ENCODE results near the gene SF1.
A peak's percentile ranks its signal among the peaks of the same experiment; 100 is the strongest.

Gene SF1

GRCh38 chr11:64814712-64815187, 36.4 kb upstream of the SF1 start:
- TF ChIP-seq NFRKB (IDR thresholded peaks at IDR 0.05), result no peak
- no peak for TF ChIP-seq FOXA1 (IDR thresholded peaks at IDR 0.05)
- no peak for TF ChIP-seq SUZ12 (IDR thresholded peaks at IDR 0.05)
- TF ChIP-seq LEF1 (IDR thresholded peaks at IDR 0.05; ENCODE audit: borderline replicate concordance), result no peak
- TF ChIP-seq HDGF (IDR thresholded peaks at IDR 0.05; ENCODE audit: borderline replicate concordance), result no peak
- DNase-seq (ENCODE audit: extremely low spot score), result no peak
- ChIA-PET POLR2A (interaction anchor here (0.8 kb wide), 1 partner anchor 36 kb away, joined by 3 read pairs; no protein-coding TSS in a partner anchor), CTCF (interaction anchor here (0.6 kb wide), 1 partner anchor 32 kb away, joined by 3 read pairs; no protein-coding TSS in a partner anchor)

DNA sequence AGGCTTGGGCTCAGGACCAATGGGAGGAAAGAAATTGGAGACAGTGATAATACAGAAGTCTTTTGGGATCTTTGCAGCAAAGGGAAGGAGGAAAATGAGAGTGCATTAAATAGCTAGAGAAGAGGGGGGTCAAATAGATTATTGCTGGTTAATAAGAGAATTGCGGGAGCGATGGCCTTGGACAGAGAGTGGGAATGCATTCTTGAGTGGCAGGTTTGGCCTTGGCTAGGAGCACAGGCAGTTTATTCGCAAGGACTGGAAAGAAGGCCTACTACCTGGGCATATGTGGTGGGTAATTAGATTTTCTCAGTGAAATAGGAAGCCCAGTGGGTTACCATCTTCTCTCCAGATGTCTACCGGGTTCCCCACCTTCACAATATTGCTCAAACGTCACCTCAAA, 35.5 kb upstream of the SF1 start:
- DNase-seq (ENCODE audit: extremely low spot score), result no peak
- TF ChIP-seq HDGF (IDR thresholded peaks at IDR 0.05; ENCODE audit: borderline replicate concordance) (no peak), ARNT (IDR thresholded peaks at IDR 0.05) (no peak), FOXA1 (IDR thresholded peaks at IDR 0.05) (no peak), LEF1 (IDR thresholded peaks at IDR 0.05; ENCODE audit: borderline replicate concordance) (no peak), TARDBP (IDR thresholded peaks at IDR 0.05) (no peak), L3MBTL2 (conservative IDR thresholded peaks at IDR 0.05) (no peak), FOXM1 (IDR thresholded peaks at IDR 0.05; ENCODE audit: borderline replicate concordance) (no peak), SP1 (IDR thresholded peaks at IDR 0.05) (no peak), ZNF384 (IDR thresholded peaks at IDR 0.05) (no peak), FOXK2 (IDR thresholded peaks at IDR 0.05) (no peak), SUZ12 (IDR thresholded peaks at IDR 0.05) (no peak), BHLHE40 (IDR thresholded peaks at IDR 0.05; ENCODE audit: borderline replicate concordance) (no peak), ELF4 (IDR thresholded peaks at IDR 0.05) (no peak)
- TF ChIP-seq, protein P1, sequence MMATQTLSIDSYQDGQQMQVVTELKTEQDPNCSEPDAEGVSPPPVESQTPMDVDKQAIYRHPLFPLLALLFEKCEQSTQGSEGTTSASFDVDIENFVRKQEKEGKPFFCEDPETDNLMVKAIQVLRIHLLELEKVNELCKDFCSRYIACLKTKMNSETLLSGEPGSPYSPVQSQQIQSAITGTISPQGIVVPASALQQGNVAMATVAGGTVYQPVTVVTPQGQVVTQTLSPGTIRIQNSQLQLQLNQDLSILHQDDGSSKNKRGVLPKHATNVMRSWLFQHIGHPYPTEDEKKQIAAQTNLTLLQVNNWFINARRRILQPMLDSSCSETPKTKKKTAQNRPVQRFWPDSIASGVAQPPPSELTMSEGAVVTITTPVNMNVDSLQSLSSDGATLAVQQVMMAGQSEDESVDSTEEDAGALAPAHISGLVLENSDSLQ (IDR thresholded peaks at IDR 0.05), result no peak
- POLR2A ChIA-PET, result interaction anchor here (1.1 kb wide), 1 partner anchor 200 kb away, joined by 3 read pairs; the partner anchor contains the start of gene ARL2
- CTCF ChIA-PET, result interaction anchor here (0.6 to 0.7 kb wide), 2 partner anchors 10 to 680 kb away, joined by 3 read pairs; no protein-coding TSS in a partner anchor

DNA sequence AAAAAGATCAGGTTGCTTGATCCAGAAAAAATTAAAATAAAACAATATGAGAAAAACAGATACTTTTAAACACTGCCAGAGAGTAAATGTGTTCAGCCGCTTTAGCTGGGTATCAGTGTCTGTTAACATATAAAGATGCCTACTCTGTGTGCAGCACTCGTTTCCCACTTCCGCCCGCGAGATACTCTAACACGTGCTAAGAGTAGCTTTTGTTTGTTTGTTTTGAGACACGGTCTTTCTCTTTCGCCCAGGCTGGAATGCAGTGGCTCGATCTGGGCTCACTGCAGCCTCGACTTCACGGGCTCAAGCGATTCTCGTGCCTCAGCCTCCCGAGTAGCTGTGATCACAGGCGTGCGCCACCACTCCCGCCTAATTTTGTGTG, 32.5 kb upstream of the SF1 start:
- no peak for DNase-seq (ENCODE audit: extremely low spot score)
- ChIA-PET CTCF (interaction anchor here (0.7 kb wide), 1 partner anchor 67 kb away, joined by 4 read pairs; no protein-coding TSS in a partner anchor), POLR2A (interaction anchor here (0.9 to 2.1 kb wide), 3 partner anchors 10 to 230 kb away, joined by 3 to 13 read pairs (median 4); partner anchors contain the start of genes SAC3D1 and SF1)
- TF ChIP-seq ARNT (IDR thresholded peaks at IDR 0.05), result no peak
- peak; percentile 91 for TF ChIP-seq L3MBTL2 (conservative IDR thresholded peaks at IDR 0.05)

DNA sequence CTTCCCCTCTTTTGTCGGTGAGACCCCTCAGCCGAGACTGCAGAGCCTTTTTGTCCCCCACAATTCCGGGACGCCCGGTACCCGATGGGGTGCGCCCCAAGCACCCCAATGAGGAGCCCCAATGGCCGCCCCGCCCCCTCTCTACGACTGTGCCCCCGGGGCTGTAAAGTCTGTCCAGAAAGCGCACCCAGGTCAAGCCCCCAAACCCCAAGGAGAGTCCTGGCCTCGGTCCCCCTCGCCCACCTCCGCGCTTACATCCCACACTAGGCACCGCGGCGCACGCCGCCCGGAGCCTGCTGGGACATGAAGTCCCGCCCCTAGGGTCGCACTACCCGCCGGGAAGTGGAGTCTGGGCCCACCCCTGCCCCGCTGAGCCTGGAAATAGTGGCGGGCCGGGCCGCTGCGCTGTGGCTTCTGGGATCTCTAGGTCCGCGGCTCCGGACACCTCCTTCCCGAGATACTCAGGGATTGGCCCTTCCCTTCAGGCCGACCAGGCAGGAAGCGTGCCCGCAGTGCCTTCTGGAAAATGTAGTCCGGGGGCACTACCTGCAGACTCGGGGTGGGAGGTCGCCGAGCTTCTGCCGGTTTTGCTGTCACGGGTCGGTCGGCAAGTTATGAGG, 32.0 kb upstream of the SF1 start, which contains the start of gene MEN1:
TSS of gene MEN1 (minus strand) at position 281 of the 620 bp plus-strand sequence. CDS start 442 bp downstream, outside the sequence.
- POLR2A ChIA-PET, result interaction anchor here (0.9 to 2.1 kb wide), 3 partner anchors 10 to 230 kb away, joined by 3 to 13 read pairs (median 4); partner anchors contain the start of genes SAC3D1 and SF1
- CTCF ChIA-PET, result interaction anchor here (0.7 to 1.0 kb wide), 2 partner anchors 24 to 68 kb away, joined by 3 to 4 read pairs; no protein-coding TSS in a partner anchor
- peak; percentile 95 for DNase-seq (ENCODE audit: extremely low spot score)
- TF ChIP-seq FOXM1 (IDR thresholded peaks at IDR 0.05; ENCODE audit: borderline replicate concordance) (no peak), TARDBP (IDR thresholded peaks at IDR 0.05) (no peak), BHLHE40 (IDR thresholded peaks at IDR 0.05; ENCODE audit: borderline replicate concordance) (no peak), LEF1 (IDR thresholded peaks at IDR 0.05; ENCODE audit: borderline replicate concordance) (no peak), HDGF (IDR thresholded peaks at IDR 0.05; ENCODE audit: borderline replicate concordance) (no peak), FOXK2 (IDR thresholded peaks at IDR 0.05) (no peak), ARNT (IDR thresholded peaks at IDR 0.05) (no peak), L3MBTL2 (conservative IDR thresholded peaks at IDR 0.05) (no peak), ELF4 (IDR thresholded peaks at IDR 0.05) (no peak), SP1 (IDR thresholded peaks at IDR 0.05) (no peak), CTBP1 (IDR thresholded peaks at IDR 0.05; ENCODE audit: borderline replicate concordance) (no peak), ZNF384 (IDR thresholded peaks at IDR 0.05) (no peak)
- TF ChIP-seq, protein P1 (IDR thresholded peaks at IDR 0.05), result no peak

- ChIA-PET POLR2A (interaction anchor here (1.1 to 2.1 kb wide), 2 partner anchors 31 to 231 kb away, joined by 3 to 4 read pairs; partner anchors contain the start of gene SAC3D1), CTCF (interaction anchor here (1.0 kb wide), 1 partner anchor 23 kb away, joined by 3 read pairs; no protein-coding TSS in a partner anchor)
These were observed 31.5 kb upstream of the SF1 start for GRCh38 chr11:64809781-64810241.

DNA sequence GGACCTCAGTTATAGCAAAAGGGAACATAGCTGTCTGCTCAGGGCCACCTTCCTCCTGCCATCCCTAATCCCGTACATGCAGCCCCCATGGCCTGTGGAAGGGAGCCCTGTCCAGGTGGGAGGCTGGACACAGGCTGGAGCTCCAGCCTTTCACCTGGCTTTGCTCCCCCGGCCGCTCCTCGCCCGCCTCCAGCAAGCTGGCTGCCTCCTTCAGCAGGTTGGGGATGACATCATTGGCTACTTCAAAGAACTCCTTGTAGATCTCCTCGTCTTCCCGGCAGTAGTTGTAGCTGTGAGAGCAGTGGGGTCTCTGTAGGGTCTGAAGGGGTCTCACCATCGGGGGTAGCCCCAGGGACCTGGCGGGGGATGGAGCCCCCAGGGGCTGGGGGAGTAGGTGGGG, 27.1 kb upstream of the SF1 start:
- TF ChIP-seq ARNT (IDR thresholded peaks at IDR 0.05) (no peak), SUZ12 (IDR thresholded peaks at IDR 0.05) (no peak), ZNF384 (IDR thresholded peaks at IDR 0.05) (no peak), FOXK2 (IDR thresholded peaks at IDR 0.05) (no peak), FOXM1 (IDR thresholded peaks at IDR 0.05; ENCODE audit: borderline replicate concordance) (no peak), FOXA1 (IDR thresholded peaks at IDR 0.05) (no peak), BHLHE40 (IDR thresholded peaks at IDR 0.05; ENCODE audit: borderline replicate concordance) (no peak), L3MBTL2 (conservative IDR thresholded peaks at IDR 0.05) (no peak), LEF1 (IDR thresholded peaks at IDR 0.05; ENCODE audit: borderline replicate concordance) (no peak), HDGF (IDR thresholded peaks at IDR 0.05; ENCODE audit: borderline replicate concordance) (no peak), SP1 (IDR thresholded peaks at IDR 0.05) (no peak), TARDBP (IDR thresholded peaks at IDR 0.05) (no peak), CTBP1 (IDR thresholded peaks at IDR 0.05; ENCODE audit: borderline replicate concordance) (no peak), ELF4 (IDR thresholded peaks at IDR 0.05) (no peak), NFRKB (IDR thresholded peaks at IDR 0.05) (no peak)
- TF ChIP-seq, protein P1 (IDR thresholded peaks at IDR 0.05), result no peak
- ChIA-PET POLR2A (no interaction called here), CTCF (no interaction called here)

More at GRCh38 chr11:64809781-64810241, 31.5 kb upstream of the SF1 start:
- TF ChIP-seq, protein P1 (IDR thresholded peaks at IDR 0.05), result peak; percentile 77
- no peak for TF ChIP-seq SUZ12 (IDR thresholded peaks at IDR 0.05)
- DNase-seq (ENCODE audit: extremely low spot score), result peak; percentile 36

More for the DNA sequence above, 27.1 kb upstream of the SF1 start:
- no peak for DNase-seq (ENCODE audit: extremely low spot score)
